Measurements from ENCODE around the gene NEK4. TPM values are rescaled to one million over a fixed set of nuclear protein-coding genes. Genes with fewer than 3 reads are reported as not detected.

NEK4 gene
- total and polyA plus RNA-seq, 4 donors, result 5.4 to 28.7 (median 15.4) TPM

- Histone ChIP-seq H3K4me1 (ENCODE audit: control insufficient read depth in 4 of 4, insufficient read depth in 4 of 4, low read length in 3 of 4) (peaks cover 0 to 7% (median 0%) of the 10 kb centered on the region in 4 donors), H3K9me3 (ENCODE audit: control insufficient read depth in 4 of 4, low read length in 3 of 4) (no peaks in the 10 kb centered on the region), H3K27me3 (ENCODE audit: control insufficient read depth in 4 of 4, insufficient read depth in 4 of 4, low read length in 3 of 4) (no peaks in the 10 kb centered on the region), H3K9ac (ENCODE audit: low read depth in 1 of 2, low read length in 2 of 2) (no peak overlapping the region), H3K4me3 (ENCODE audit: low read depth in 1 of 3, low read length in 3 of 3) (no peak overlapping the region), H3K27ac (ENCODE audit: low read depth in 1 of 2, low read length in 2 of 2) (no peak overlapping the region), H3K36me3 (ENCODE audit: control insufficient read depth in 4 of 4, insufficient read depth in 3 of 4, low read depth in 1 of 4, low read length in 3 of 4) (peaks cover 4 to 64% (median 42%) of the 10 kb centered on the region in 4 donors)
- WGBS, result 86% methylated on average over 2 of the region's 2 CpGs
- TF ChIP-seq ZBTB33 (IDR thresholded peaks at IDR 0.05) (no peak), YY1 (IDR thresholded peaks at IDR 0.05) (no peak)
- no peak for DNase-seq (ENCODE audit: low spot score)
Observed at GRCh38 chr3:52763466-52763865, 7.3 kb downstream of the NEK4 start.

- DNase-seq (ENCODE audit: low spot score), result no peak
- 97% methylated on average over 1 of the region's 1 CpG for WGBS
- Histone ChIP-seq H3K4me3 (ENCODE audit: low read depth in 1 of 3, low read length in 3 of 3) (no peak overlapping the region), H3K27ac (ENCODE audit: low read depth in 1 of 2, low read length in 2 of 2) (no peak overlapping the region), H3K4me1 (ENCODE audit: control insufficient read depth in 4 of 4, insufficient read depth in 4 of 4, low read length in 3 of 4) (peaks cover 0 to 2% (median 0%) of the 10 kb centered on the region in 4 donors), H3K9ac (ENCODE audit: low read depth in 1 of 2, low read length in 2 of 2) (no peak overlapping the region), H3K27me3 (ENCODE audit: control insufficient read depth in 4 of 4, insufficient read depth in 4 of 4, low read length in 3 of 4) (no peaks in the 10 kb centered on the region), H3K36me3 (ENCODE audit: control insufficient read depth in 4 of 4, insufficient read depth in 3 of 4, low read depth in 1 of 4, low read length in 3 of 4) (peaks cover 2 to 44% (median 29%) of the 10 kb centered on the region in 4 donors), H3K9me3 (ENCODE audit: control insufficient read depth in 4 of 4, low read length in 3 of 4) (no peaks in the 10 kb centered on the region)
- TF ChIP-seq HNF4G (IDR thresholded peaks at IDR 0.05), result no peak
- no peak for TF ChIP-seq FOXA1 (IDR thresholded peaks at IDR 0.05)
- TF ChIP-seq NR2F2 (IDR thresholded peaks at IDR 0.05), result no peak
- TF ChIP-seq, protein P1, sequence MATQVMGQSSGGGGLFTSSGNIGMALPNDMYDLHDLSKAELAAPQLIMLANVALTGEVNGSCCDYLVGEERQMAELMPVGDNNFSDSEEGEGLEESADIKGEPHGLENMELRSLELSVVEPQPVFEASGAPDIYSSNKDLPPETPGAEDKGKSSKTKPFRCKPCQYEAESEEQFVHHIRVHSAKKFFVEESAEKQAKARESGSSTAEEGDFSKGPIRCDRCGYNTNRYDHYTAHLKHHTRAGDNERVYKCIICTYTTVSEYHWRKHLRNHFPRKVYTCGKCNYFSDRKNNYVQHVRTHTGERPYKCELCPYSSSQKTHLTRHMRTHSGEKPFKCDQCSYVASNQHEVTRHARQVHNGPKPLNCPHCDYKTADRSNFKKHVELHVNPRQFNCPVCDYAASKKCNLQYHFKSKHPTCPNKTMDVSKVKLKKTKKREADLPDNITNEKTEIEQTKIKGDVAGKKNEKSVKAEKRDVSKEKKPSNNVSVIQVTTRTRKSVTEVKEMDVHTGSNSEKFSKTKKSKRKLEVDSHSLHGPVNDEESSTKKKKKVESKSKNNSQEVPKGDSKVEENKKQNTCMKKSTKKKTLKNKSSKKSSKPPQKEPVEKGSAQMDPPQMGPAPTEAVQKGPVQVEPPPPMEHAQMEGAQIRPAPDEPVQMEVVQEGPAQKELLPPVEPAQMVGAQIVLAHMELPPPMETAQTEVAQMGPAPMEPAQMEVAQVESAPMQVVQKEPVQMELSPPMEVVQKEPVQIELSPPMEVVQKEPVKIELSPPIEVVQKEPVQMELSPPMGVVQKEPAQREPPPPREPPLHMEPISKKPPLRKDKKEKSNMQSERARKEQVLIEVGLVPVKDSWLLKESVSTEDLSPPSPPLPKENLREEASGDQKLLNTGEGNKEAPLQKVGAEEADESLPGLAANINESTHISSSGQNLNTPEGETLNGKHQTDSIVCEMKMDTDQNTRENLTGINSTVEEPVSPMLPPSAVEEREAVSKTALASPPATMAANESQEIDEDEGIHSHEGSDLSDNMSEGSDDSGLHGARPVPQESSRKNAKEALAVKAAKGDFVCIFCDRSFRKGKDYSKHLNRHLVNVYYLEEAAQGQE (IDR thresholded peaks at IDR 0.05), result no peak
- TF ChIP-seq SP1 (IDR thresholded peaks at IDR 0.05), result no peak
- TF ChIP-seq JUND (IDR thresholded peaks at IDR 0.05), result no peak
- TF ChIP-seq TAF1 (conservative IDR thresholded peaks at IDR 0.05), result no peak
- no peak for TF ChIP-seq YY1 (IDR thresholded peaks at IDR 0.05)
- no peak for TF ChIP-seq FOXA2 (IDR thresholded peaks at IDR 0.05)
- TF ChIP-seq EGR1 (IDR thresholded peaks at IDR 0.05; ENCODE audit: low read depth in 2 of 2), result no peak
- TF ChIP-seq ZBTB33 (IDR thresholded peaks at IDR 0.05), result no peak
- no peak for TF ChIP-seq RAD21 (IDR thresholded peaks at IDR 0.05)
Observed at GRCh38 chr3:52756141-52756540, 14.6 kb downstream of the NEK4 start.
